OCI-LY7 (cell line): ENCODE data around the gene ITLN2. TPM values are rescaled to one million over a fixed set of nuclear protein-coding genes. Genes with fewer than 3 reads are reported as not detected.

Source experiments
- BruUV-seq: library from RNA; stranded (reverse); fragments of 400-500 nt; replicated peaks from 2 replicates; lab custom pipeline; 2021; lab: Mats Ljungman, UMichigan
- CTCF ChIA-PET: fragments of 300-600 bp; sonication (Branson Sonifier 250); formaldehyde crosslinking; loops from one replicate; lab custom pipeline; 2022; ENCODE audit warnings: antibody characterized with exemption; ENCODE audit not compliant: unreplicated experiment; lab: Charles Lee
- POLR2A ChIA-PET: fragments of 300-600 bp; sonication (Branson Sonifier 250); formaldehyde crosslinking; loops from one replicate; lab custom pipeline; 2022; ENCODE audit warnings: antibody characterized with exemption; lab: Charles Lee
- DNase-seq: peaks from one replicate; pipeline ENCODE4 v3.0.0-alpha.2; 2015; ENCODE audit warnings: low spot score
- H2AFZ ChIP-seq: fragments of 200-600 bp; sonication (generic), shearing (Covaris generic); 2 replicates; pipeline ENCODE4 v1.6.1; 2014; ENCODE audit warnings: mild to moderate bottlenecking, antibody characterized with exemption, low read length, moderate library complexity
- H3K27ac ChIP-seq: fragments of 200-600 bp; sonication (generic); 2 replicates; pipeline ENCODE4 v1.5.1; 2014; ENCODE audit warnings: mixed run types, low read depth, mild to moderate bottlenecking, moderate library complexity, low read length, inconsistent platforms; ENCODE audit not compliant: poor library complexity, severe bottlenecking
- H3K36me3 ChIP-seq: fragments of 200-600 bp; sonication (generic); 2 replicates; pipeline ENCODE4 v1.6.1; 2014; ENCODE audit warnings: mild to moderate bottlenecking, antibody characterized with exemption, low read length, moderate library complexity, mixed read lengths; ENCODE audit not compliant: insufficient read depth
- H3K4me1 ChIP-seq: fragments of 200-600 bp; sonication (generic); 2 replicates; pipeline ENCODE4 v1.5.1; 2014; ENCODE audit warnings: mild to moderate bottlenecking, low read length; ENCODE audit not compliant: insufficient read depth, poor library complexity, severe bottlenecking
- H3K4me2 ChIP-seq: fragments of 200-600 bp; sonication (generic); 2 replicates; pipeline ENCODE4 v1.6.1; 2014; ENCODE audit warnings: mild to moderate bottlenecking, low read length
- H3K4me3 ChIP-seq: fragments of 200-600 bp; sonication (generic); 2 replicates; pipeline ENCODE4 v1.5.1; 2014; ENCODE audit warnings: mild to moderate bottlenecking, low read depth, low read length; ENCODE audit not compliant: poor library complexity, severe bottlenecking
- H3K79me2 ChIP-seq: fragments of 200-600 bp; sonication (generic); 2 replicates; pipeline ENCODE4 v1.6.1; 2016; ENCODE audit warnings: low read depth, mild to moderate bottlenecking, low read length, moderate library complexity, mixed read lengths; ENCODE audit not compliant: insufficient read depth
- H3K9me2 ChIP-seq: fragments of 200-600 bp; sonication (generic); 2 replicates; pipeline ENCODE4 v1.6.1; 2016; ENCODE audit warnings: mild to moderate bottlenecking, low read length, mixed read lengths; ENCODE audit not compliant: insufficient read depth
- H3K9me3 ChIP-seq: fragments of 200-600 bp; sonication (generic); 2 replicates; pipeline ENCODE4 v1.6.1; 2014; ENCODE audit warnings: mild to moderate bottlenecking, mixed run types, low read length, mixed read lengths
- H4K20me1 ChIP-seq: fragments of 200-600 bp; sonication (generic); 2 replicates; pipeline ENCODE4 v1.6.1; 2014; ENCODE audit warnings: mild to moderate bottlenecking, antibody characterized with exemption, low read length, moderate library complexity, mixed read lengths; ENCODE audit not compliant: insufficient read depth
- EZH2phosphoT487 ChIP-seq: fragments of 200-600 bp; sonication (generic); IDR thresholded peaks from 2 replicates; pipeline ENCODE4 v1.6.1; 2018; ENCODE audit warnings: low read depth, borderline replicate concordance, mild to moderate bottlenecking, mixed run types, antibody characterized with exemption, low read length, moderate library complexity, mixed read lengths
- intact Hi-C: fragments of 100-400 bp; cut with micrococcal nuclease; formaldehyde crosslinking; loops from one replicate; pipeline ENCODE4 v1.10.0; 2022; ENCODE audit not compliant: unreplicated experiment
- total RNA-seq, 2 experiments: library from RNA; depleted of rRNA in 1 of 2; stranded (reverse); fragments of >200 nt in 1 of 2; shearing (Covaris generic) in 1 of 2; gene quantifications; 2 replicates each; pipeline ENCODE4 v1.2.3, GENCODE V29; 2014 to 2022
- TF ChIP-seq, protein P1 (sequence below): fragments of 200-600 bp; sonication (generic); conservative IDR thresholded peaks from 2 replicates; pipeline ENCODE4 v1.5.1; 2014; ENCODE audit warnings: mild to moderate bottlenecking, antibody characterized with exemption, low read length, moderate library complexity, mixed read lengths

The ITLN2 gene
- total RNA-seq, 2 experiments from 2014 or later = not detected

DNA sequence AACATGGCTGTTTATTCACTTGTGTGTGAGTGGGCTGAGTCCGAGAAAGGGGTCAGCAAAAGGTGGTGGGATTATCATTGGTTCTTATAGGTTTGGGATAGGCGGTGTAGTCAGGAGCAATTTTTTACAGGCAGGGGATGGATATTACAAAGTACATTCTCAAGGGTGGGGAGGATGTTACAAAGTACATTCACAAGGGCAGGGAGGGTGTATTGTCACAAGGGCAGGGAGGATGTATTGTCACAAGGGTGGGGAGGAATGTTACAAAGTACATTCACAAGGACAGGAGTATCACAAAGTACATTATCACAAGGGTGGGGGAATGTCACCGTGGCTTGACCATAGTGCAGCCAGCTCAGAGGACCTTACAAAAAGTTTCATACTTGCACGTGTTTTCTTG lies 31.1 kb upstream of the ITLN2 start:
- Histone ChIP-seq H3K79me2 (no peaks in the 10 kb centered on the region), H3K27ac (no peak overlapping the region), H3K4me1 (peaks cover 2% of the 10 kb centered on the region), H3K9me2 (no peaks in the 10 kb centered on the region), H2AFZ (no peak overlapping the region), H3K4me3 (no peak overlapping the region), H3K36me3 (no peaks in the 10 kb centered on the region), H4K20me1 (no peaks in the 10 kb centered on the region), H3K9me3 (no peaks in the 10 kb centered on the region), H3K4me2 (no peak overlapping the region)
- POLR2A ChIA-PET = interaction anchor here (0.6 to 0.7 kb wide), 2 partner anchors 10 to 155 kb away, joined by 3 to 4 read pairs; no protein-coding TSS in a partner anchor
- CTCF ChIA-PET = no interaction called here
- no TSS peak for BruUV-seq
- intact Hi-C loops = no loop called here
- TF ChIP-seq, protein P1, sequence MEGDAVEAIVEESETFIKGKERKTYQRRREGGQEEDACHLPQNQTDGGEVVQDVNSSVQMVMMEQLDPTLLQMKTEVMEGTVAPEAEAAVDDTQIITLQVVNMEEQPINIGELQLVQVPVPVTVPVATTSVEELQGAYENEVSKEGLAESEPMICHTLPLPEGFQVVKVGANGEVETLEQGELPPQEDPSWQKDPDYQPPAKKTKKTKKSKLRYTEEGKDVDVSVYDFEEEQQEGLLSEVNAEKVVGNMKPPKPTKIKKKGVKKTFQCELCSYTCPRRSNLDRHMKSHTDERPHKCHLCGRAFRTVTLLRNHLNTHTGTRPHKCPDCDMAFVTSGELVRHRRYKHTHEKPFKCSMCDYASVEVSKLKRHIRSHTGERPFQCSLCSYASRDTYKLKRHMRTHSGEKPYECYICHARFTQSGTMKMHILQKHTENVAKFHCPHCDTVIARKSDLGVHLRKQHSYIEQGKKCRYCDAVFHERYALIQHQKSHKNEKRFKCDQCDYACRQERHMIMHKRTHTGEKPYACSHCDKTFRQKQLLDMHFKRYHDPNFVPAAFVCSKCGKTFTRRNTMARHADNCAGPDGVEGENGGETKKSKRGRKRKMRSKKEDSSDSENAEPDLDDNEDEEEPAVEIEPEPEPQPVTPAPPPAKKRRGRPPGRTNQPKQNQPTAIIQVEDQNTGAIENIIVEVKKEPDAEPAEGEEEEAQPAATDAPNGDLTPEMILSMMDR = no peak
- no peak for TF ChIP-seq EZH2phosphoT487
- DNase-seq = no peak

- Histone ChIP-seq H3K4me3 (no peak overlapping the region), H2AFZ (no peak overlapping the region), H3K9me2 (no peaks in the 10 kb centered on the region), H4K20me1 (no peaks in the 10 kb centered on the region), H3K27ac (no peak overlapping the region), H3K4me2 (no peak overlapping the region), H3K9me3 (no peaks in the 10 kb centered on the region), H3K4me1 (no peaks in the 10 kb centered on the region), H3K36me3 (no peaks in the 10 kb centered on the region), H3K79me2 (no peaks in the 10 kb centered on the region)
- no TSS peak for BruUV-seq
- DNase-seq = no peak
- ChIA-PET POLR2A (no interaction called here), CTCF (no interaction called here)
- no peak for TF ChIP-seq EZH2phosphoT487
- TF ChIP-seq, protein P1 = no peak
- intact Hi-C loops = no loop called here
These were observed 27.2 kb upstream of the ITLN2 start for GRCh38 chr1:160981584-160982411.

- Histone ChIP-seq H2AFZ (no peak overlapping the region), H3K36me3 (no peaks in the 10 kb centered on the region), H3K27ac (no peak overlapping the region), H3K9me2 (no peaks in the 10 kb centered on the region), H4K20me1 (no peaks in the 10 kb centered on the region), H3K4me3 (no peak overlapping the region), H3K9me3 (no peaks in the 10 kb centered on the region), H3K79me2 (no peaks in the 10 kb centered on the region), H3K4me1 (no peaks in the 10 kb centered on the region), H3K4me2 (no peak overlapping the region)
- ChIA-PET CTCF (no interaction called here), POLR2A (interaction anchor here (0.6 to 1.0 kb wide), 3 partner anchors 9 to 751 kb away, joined by 3 to 8 read pairs (median 3); no protein-coding TSS in a partner anchor)
- DNase-seq = no peak
- intact Hi-C loops = no loop called here
- no TSS peak for BruUV-seq
- TF ChIP-seq, protein P1 = no peak
- no peak for TF ChIP-seq EZH2phosphoT487
These were observed 24.7 kb upstream of the ITLN2 start for GRCh38 chr1:160979286-160979685.
